MM.1S (cell line): Measurements from ENCODE around the gene BBOX1.
"Not testable (repeated sequence)": the region's sequence is repeated elsewhere in the genome, so short reads cannot be mapped to it uniquely, and the experiment has no call there.

ENCODE experiments used
- DNase-seq: peaks from one replicate; pipeline ENCODE4 v3.0.0-alpha.2; 2015
- H2AFZ ChIP-seq: fragments of 300-600 bp; sonication (generic); 2 replicates; pipeline ENCODE4 v1.6.0; 2016; ENCODE audit warnings: antibody characterized with exemption, low read length
- H3F3A ChIP-seq: fragments of 300-600 bp; sonication (generic); 2 replicates; pipeline ENCODE4 v1.6.1; 2016; ENCODE audit warnings: mild to moderate bottlenecking, antibody characterized with exemption, low read length, moderate library complexity, mixed read lengths; ENCODE audit not compliant: insufficient read depth
- H3K27ac ChIP-seq: fragments of 300-600 bp; sonication (generic); 2 replicates; pipeline ENCODE4 v1.5.1; 2016; ENCODE audit warnings: mild to moderate bottlenecking, low read length
- H3K27me3 ChIP-seq: fragments of 300-600 bp; sonication (generic); replicated peaks from 2 replicates; pipeline ENCODE4 v1.6.0; 2016; ENCODE audit warnings: low read length; ENCODE audit not compliant: insufficient read depth
- H3K36me3 ChIP-seq: fragments of 300-600 bp; sonication (generic); replicated peaks from 2 replicates; pipeline ENCODE4 v1.6.1; 2016; ENCODE audit warnings: mild to moderate bottlenecking, low read length, mixed read lengths; ENCODE audit not compliant: insufficient read depth
- H3K4me1 ChIP-seq: fragments of 300-600 bp; sonication (generic); 2 replicates; pipeline ENCODE4 v1.6.1; 2016; ENCODE audit warnings: low read length, mixed read lengths
- H3K4me2 ChIP-seq: fragments of 300-600 bp; sonication (generic); 2 replicates; pipeline ENCODE4 v1.6.0; 2016; ENCODE audit warnings: low read depth, low read length
- H3K4me3 ChIP-seq: fragments of 300-600 bp; sonication (generic); 2 replicates; pipeline ENCODE4 v1.5.1; 2016; ENCODE audit warnings: low read length, mixed read lengths
- H3K79me2 ChIP-seq: fragments of 300-600 bp; sonication (generic); 2 replicates; pipeline ENCODE4 v1.6.1; 2016; ENCODE audit warnings: mixed run types, low read length, mixed read lengths
- H3K9ac ChIP-seq: fragments of 300-600 bp; sonication (generic); 2 replicates; pipeline ENCODE4 v1.6.1; 2016; ENCODE audit warnings: low read length, mixed read lengths
- H3K9me2 ChIP-seq: fragments of 300-600 bp; sonication (generic); replicated peaks from 2 replicates; pipeline ENCODE4 v1.6.1; 2016; ENCODE audit warnings: mild to moderate bottlenecking, low read length, mixed read lengths; ENCODE audit not compliant: insufficient read depth
- H3K9me3 ChIP-seq: fragments of 300-600 bp; sonication (generic); replicated peaks from 2 replicates; pipeline ENCODE4 v1.6.1; 2016; ENCODE audit warnings: mild to moderate bottlenecking, low read length, mixed read lengths; ENCODE audit not compliant: insufficient read depth
- H4K20me1 ChIP-seq: fragments of 300-600 bp; sonication (generic); 2 replicates; pipeline ENCODE4 v1.6.1; 2016; ENCODE audit warnings: mild to moderate bottlenecking, low read length, moderate library complexity, mixed read lengths; ENCODE audit not compliant: insufficient read depth
- EZH2 ChIP-seq: fragments of 300-600 bp; sonication (generic); optimal IDR thresholded peaks from 2 replicates; pipeline ENCODE3; 2017; ENCODE audit warnings: low read depth, mild to moderate bottlenecking, antibody characterized with exemption, low read length, mixed read lengths
- EZH2phosphoT487 ChIP-seq: fragments of 300-600 bp; sonication (generic); IDR thresholded peaks from 2 replicates; pipeline ENCODE4 v1.6.1; 2018; ENCODE audit warnings: antibody characterized with exemption, low read length
- TF ChIP-seq, protein P1 (sequence below): fragments of 300-600 bp; sonication (generic); IDR thresholded peaks from 2 replicates; pipeline ENCODE4 v1.5.1; 2016; ENCODE audit warnings: antibody characterized with exemption, low read length, mixed read lengths

Gene BBOX1

DNA sequence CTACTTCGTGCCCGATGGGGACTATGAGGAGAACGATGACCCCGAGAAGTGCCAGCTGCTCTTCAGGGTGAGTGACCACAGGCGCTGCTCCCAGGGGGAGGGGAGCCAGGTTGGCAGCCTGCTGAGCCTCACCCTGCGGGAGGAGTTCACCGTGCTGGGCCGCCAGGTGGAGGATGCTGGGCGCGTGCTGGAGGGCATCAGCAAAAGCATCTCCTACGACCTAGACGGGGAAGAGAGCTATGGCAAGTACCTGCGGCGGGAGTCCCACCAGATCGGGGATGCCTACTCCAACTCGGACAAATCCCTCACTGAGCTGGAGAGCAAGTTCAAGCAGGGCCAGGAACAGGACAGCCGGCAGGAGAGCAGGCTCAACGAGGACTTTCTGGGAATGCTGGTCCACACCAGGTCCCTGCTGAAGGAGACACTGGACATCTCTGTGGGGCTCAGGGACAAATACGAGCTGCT, 46.0 kb upstream of the BBOX1 start:
- Histone ChIP-seq H3K9me2 (no peaks in the 10 kb centered on the region), H3K4me2 (no peak overlapping the region), H3K4me3 (no peak overlapping the region), H3K79me2 (no peaks in the 10 kb centered on the region), H3F3A (no peaks in the 10 kb centered on the region), H4K20me1 (no peaks in the 10 kb centered on the region), H3K4me1 (no peaks in the 10 kb centered on the region), H3K36me3 (no peaks in the 10 kb centered on the region), H2AFZ (no peak overlapping the region), H3K27me3 (no peaks in the 10 kb centered on the region), H3K27ac (no peak overlapping the region), H3K9me3 (no peaks in the 10 kb centered on the region), H3K9ac (no peak overlapping the region)
- TF ChIP-seq EZH2phosphoT487 (no peak), EZH2 (no peak)
- TF ChIP-seq, protein P1, sequence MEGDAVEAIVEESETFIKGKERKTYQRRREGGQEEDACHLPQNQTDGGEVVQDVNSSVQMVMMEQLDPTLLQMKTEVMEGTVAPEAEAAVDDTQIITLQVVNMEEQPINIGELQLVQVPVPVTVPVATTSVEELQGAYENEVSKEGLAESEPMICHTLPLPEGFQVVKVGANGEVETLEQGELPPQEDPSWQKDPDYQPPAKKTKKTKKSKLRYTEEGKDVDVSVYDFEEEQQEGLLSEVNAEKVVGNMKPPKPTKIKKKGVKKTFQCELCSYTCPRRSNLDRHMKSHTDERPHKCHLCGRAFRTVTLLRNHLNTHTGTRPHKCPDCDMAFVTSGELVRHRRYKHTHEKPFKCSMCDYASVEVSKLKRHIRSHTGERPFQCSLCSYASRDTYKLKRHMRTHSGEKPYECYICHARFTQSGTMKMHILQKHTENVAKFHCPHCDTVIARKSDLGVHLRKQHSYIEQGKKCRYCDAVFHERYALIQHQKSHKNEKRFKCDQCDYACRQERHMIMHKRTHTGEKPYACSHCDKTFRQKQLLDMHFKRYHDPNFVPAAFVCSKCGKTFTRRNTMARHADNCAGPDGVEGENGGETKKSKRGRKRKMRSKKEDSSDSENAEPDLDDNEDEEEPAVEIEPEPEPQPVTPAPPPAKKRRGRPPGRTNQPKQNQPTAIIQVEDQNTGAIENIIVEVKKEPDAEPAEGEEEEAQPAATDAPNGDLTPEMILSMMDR: no peak
- DNase-seq: no peak

DNA sequence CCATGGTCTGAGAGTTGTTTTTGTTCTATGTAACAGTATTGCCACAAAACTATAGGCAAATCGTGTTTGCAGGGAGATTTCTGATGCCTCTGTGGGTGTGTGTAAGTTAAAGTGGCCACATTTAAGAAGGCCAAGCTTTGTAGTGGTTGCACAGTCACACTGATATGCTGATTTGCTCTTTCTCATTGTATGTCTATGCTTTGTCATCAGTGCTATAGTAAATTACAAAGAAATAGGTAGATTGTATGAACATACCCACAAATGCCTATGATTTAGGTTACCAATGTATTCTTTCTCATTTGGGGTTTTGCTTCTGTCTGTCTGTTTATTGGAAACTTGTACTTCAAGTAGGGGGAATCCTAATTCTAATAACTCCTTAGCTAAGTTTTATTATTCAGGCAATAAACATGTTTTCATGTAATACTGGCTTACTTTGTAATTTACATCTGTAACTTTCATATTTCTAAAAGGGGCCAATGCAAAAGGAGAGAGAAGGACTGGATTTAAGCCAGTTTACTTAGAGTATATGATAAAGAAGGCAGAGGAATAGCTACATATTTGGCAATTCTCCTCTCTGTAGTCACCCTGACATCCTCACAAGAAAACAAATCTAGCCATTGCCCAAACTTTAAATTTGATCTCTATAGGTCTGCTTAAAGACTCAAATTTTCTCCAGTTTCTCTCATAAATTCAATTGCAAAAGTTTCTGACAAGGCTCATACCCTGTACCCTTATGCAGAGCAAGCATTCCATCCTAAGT, 44.7 kb upstream of the BBOX1 start:
- Histone ChIP-seq H3K79me2 (no peaks in the 10 kb centered on the region), H3K27me3 (no peaks in the 10 kb centered on the region), H3K9ac (no peak overlapping the region), H3K4me3 (no peak overlapping the region), H4K20me1 (no peaks in the 10 kb centered on the region), H3K27ac (no peak overlapping the region), H3F3A (no peaks in the 10 kb centered on the region), H3K4me1 (no peaks in the 10 kb centered on the region), H3K9me3 (no peaks in the 10 kb centered on the region), H2AFZ (no peak overlapping the region), H3K9me2 (no peaks in the 10 kb centered on the region), H3K4me2 (no peak overlapping the region), H3K36me3 (no peaks in the 10 kb centered on the region)
- no peak for TF ChIP-seq EZH2phosphoT487
- no peak for TF ChIP-seq EZH2
- TF ChIP-seq, protein P1: no peak
- no peak for DNase-seq

DNA sequence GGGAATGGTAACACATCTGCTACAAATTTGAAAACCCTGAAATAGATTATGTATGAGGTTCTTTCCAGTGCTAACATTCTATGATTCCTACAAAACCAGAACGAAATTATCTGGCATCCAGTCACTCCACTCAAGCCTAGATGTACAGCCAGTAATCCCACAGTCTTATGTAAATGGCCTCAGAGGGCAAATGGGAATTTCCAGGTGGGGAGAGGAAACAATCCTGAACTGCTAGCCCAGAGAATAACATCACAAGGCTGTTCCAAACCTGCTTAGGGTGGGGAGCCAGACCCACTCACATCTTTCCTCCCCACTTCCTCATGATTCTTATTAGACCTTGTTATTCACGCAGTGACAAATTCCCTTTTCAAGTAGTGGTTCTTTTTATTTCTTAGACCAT, 43.2 kb upstream of the BBOX1 start:
- no peaks in the 10 kb centered on the region for H3F3A ChIP-seq
- DNase-seq: no peak
- no peak overlapping the region for H2AFZ ChIP-seq
- no peaks in the 10 kb centered on the region for H4K20me1 ChIP-seq
- no peaks in the 10 kb centered on the region for H3K79me2 ChIP-seq
- H3K4me1 ChIP-seq: no peaks in the 10 kb centered on the region
- no peaks in the 10 kb centered on the region for H3K9me2 ChIP-seq
- no peaks in the 10 kb centered on the region for H3K9me3 ChIP-seq
- no peak overlapping the region for H3K27ac ChIP-seq
- no peak for TF ChIP-seq EZH2phosphoT487
- TF ChIP-seq EZH2: no peak
- TF ChIP-seq, protein P1: no peak
- H3K4me2 ChIP-seq: no peak overlapping the region
- H3K27me3 ChIP-seq: no peaks in the 10 kb centered on the region
- no peak overlapping the region for H3K9ac ChIP-seq
- H3K36me3 ChIP-seq: no peaks in the 10 kb centered on the region
- H3K4me3 ChIP-seq: no peak overlapping the region

DNA sequence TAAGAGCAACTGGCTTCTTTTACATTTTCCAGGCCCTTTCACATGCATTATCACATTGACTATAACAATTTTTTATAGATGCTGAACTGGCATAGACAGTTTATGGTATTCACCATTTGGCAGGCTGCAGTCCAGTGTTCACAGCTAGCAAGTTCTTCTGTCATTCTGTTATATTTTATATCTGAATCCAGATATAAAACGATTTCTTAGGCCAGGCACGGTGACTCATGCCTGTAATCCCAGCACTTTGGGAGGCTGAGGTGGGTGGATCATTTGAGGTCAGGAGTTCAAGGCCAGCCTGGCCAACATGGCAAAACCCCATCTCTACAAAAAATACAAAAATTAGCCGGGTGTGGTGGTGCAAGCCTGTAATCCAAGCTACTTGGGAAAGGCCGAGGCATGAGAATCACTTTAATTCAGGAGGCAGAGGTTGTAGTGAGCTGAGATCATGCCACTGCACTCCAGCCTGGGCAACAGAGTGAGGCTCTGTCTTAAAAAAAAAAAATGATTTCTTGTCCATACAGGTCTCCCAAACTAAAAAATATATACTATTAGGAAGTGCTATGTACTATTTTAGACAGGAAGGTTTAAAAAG, 39.4 kb upstream of the BBOX1 start:
- H3K4me3 ChIP-seq, H3K36me3 ChIP-seq, H2AFZ ChIP-seq, H3F3A ChIP-seq, H3K4me1 ChIP-seq, H3K9me3 ChIP-seq, H3K27ac ChIP-seq, H4K20me1 ChIP-seq, H3K9me2 ChIP-seq, H3K79me2 ChIP-seq, DNase-seq, H3K4me2 ChIP-seq, H3K27me3 ChIP-seq, H3K9ac ChIP-seq: not testable (repeated sequence)
